GM18508 (cell line): ENCODE results near the gene TENT4B.

Experiments used
- ATAC-seq: cut with Tn5 transposase; IDR thresholded peaks from one replicate; pipeline ENCODE4 v1.9.1; 2021; ENCODE audit warnings: moderate number of reproducible peaks; ENCODE audit not compliant: insufficient read depth, unreplicated experiment

The TENT4B gene

DNA sequence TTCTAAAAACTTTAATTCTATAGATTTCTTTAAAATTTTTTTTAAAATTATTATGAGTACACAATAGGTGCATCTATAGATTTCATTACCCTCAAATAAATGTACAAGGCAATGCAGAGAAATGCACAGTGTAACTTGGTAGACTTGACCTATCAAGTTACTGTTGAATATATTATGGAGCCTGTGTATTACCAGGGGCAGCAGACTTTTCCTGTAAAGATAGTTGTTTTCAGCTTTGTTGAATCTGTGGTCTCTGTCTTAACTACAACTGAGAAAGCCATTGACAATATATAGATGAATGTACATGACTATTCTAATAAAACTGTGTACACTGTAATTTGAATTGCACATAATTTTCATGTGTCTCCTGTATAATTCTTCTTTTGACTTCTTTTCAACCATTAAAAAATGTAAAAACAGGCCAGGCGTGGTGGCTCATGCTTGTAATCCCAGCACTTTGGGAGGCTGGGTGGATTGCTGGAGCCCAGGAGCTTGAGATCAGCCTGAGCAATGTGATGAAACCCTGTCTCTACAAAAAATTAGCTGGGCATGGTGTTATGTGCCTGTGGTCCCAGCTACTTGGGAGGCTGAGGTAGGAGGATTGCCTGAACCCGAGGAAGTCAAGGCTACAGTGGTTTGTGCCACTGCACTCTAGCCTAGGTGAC is 39.4 kb downstream of the TENT4B start:
- no peak for ATAC-seq

DNA sequence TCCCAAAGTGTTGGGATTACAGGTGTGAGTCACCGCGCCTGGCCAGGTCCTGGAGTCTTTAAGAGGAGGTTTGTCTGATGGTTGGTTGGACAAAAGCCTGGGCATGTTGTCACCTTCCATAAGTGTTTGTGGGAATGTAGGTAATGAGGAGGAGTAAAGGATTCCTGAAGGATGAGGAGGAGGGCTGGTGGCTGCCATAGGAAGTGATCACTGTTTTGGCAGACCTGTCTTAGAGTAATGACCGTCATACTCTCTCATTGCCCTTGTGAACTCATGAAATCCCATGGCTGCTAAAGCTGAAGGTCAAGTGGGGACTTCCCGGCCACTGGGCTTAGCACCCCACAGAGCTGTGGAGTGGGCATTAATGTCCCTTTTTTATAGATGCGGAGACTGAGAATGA is 40.5 kb downstream of the TENT4B start:
- ATAC-seq, result no peak

DNA sequence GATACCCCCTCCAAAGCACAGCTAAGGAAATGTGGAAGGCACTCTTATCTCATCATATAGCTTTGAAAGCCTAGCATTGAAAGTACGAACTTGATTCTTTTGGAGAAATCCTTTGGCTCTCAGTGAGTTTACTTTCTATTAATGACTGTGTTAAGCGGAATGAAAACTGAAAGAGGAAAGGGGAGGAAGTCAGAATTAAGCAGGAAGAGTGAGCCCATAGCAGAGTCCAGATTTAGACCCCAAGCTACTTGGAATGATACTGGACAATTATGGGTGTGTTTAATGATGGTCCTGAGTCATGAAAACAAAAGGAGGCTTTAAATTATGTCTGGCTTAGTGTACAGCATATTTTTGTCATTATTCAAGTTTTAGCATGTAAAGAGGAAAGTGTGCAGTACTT is 42.2 kb downstream of the TENT4B start:
- no peak for ATAC-seq

DNA sequence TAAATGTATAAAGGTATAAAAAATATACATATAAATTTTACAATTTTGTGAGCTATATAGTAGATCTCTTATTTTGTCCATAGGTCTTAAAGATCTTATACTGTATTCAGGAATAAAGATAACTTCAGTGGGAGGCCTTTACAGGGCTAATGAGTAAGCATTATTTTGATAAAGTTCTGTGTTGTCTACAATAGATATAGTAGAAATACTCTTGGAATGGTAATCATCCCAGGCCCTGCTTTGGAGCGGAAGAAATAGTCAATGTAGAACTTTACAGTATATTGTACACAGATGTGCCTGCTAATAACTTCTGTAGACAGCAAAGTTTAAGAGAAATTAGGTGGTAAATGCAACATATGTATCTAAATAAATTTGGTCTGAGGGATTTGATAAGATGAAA is 42.6 kb downstream of the TENT4B start:
- ATAC-seq, result no peak

DNA sequence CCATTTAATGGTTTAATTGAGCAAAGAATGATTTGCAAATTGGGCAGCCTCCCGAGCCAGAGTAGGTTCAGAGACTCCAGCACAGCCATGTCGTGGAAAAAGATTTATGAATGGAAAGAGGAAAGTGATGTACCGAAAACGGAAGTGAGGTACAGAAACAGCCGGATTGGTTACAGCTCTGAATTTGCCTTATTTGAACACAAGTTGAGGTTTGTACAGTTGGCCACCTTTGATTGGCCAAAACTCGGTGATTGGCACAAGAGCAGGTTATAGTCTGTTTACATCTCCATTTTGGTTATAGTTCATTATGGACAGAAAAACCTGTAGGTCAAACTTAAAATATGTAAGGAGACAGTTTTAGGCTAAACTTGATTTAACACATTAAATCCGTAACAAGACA is 44.5 kb downstream of the TENT4B start:
- no peak for ATAC-seq

DNA sequence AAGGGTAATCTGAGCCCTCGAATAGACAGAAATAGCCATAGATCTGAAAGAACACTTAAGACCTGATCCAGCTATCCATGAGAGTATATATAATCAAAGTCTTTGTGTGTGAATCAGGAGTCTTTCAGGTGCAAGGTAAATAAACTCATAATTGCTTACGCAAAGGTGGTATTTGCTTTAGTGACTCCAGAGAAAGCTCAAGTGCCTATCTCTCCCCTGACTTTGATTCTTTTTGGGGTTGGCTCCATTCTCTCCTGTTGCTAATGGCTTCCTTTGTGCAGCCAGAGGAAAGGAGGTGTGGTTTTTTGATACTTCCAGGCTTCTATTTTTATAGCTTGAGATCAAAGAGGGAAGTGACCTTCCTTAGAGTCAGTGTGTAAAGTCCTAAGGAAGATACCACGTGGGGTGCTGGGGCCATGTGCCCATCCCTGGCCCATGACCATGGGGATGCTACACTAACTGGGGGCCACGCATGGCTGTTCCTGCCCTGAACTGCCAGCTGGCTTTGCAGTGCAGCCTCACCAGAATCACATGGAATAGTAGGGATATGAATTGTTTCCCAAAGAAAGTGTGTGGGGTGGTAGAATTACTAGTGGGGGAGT is 45.8 kb downstream of the TENT4B start:
- no peak for ATAC-seq

DNA sequence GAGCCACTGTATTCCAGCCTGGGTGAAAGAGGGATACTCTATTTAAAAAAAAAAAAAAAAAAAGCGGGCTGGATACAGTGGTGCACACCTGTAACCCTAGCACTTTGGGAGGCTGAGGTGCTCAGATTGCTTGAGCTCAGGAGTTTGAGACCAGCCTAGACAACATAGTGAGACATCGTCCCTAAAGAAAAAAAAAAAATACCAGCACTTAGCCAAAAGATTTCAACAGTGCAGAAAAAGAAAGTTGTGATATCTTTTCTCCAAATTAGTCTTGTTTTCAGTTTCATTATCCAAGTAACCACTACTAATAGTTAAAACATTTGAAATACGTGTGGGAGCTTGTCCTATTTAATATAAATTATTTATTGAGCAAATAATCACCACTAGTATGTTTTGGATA is 48.7 kb downstream of the TENT4B start:
- ATAC-seq, result no peak

DNA sequence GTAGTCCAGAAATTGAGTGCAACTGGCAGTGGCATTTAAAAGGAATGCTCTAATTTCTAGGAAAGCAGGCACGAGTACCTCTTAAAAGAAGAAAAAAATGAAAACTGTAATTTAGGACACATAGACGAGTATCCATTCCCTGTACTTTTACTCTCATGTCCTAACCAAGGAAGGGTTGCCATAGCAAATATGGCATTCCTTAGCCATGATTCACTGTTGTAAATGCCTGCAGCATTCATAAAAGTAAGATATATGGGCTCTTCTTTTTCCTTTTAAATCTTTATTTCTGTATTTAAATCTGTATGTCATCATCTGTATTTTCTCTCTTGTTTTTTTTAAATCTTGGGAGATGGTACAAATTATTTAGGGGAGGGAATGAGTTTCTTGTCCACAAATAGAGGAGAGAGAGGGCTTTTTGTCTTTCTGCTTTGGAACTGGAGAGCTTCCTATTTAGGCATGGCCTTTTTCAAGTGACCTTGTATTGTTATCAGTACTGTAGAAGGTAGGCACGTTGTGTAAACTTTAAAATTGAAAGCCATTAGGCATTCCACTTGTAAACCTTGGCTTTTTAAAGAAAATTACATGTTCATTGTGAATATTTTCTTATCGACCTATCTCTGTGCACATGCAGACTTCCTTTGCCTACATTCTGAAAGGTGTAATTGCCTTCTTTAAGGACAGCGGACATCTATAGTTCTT is 50.0 kb downstream of the TENT4B start:
- ATAC-seq, result no peak

DNA sequence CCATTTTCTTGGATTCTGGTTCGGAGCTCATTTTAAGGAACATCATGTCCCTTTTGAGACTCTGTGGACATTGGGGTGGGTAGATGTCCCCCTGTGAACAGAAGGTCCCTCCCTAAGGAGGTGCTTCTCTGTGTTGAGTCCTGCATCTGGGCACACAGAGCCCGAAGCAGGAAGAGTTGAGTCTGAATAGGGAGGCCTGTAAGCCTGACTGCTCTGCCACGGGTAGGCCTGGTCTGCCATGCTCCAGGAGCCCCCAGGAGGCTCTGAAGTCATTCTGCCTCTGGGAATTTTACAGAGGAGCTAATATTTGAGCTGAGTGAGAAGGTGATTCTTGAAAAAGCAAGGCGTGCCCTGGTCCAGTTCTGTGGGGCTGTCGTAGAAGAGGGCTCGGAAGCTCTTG is 50.6 kb downstream of the TENT4B start:
- no peak for ATAC-seq

DNA sequence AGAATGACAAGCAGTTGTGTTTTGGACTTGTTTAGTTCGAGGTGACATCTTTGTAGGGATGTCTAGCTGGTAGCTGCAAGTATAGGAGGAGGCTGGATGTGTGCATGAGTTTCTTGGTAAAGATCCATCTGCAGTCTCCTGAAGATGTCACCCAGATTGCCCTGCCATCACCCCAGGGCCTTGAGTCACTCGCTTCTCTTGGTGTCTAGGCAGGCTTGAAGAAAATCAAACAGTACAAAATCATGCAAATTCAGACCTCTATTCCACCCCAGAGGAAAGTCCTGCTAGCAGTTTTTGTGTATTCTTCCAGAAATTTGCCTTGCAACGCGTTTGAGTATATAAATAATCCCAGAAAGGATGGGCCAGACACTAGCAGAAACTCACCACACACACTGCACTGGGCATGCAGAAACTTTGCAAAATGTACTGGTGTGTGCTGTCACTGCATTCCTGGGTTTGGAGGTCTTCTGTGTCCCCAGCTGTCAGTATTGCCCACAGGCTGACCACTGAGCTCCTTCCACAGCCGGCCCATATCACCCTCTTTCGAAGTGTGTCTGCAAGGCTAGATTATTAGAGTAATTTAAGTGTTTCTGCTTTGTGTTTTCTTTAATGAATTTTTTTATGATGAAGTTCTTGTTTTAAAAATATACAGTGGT is 51.5 kb downstream of the TENT4B start:
- no peak for ATAC-seq

DNA sequence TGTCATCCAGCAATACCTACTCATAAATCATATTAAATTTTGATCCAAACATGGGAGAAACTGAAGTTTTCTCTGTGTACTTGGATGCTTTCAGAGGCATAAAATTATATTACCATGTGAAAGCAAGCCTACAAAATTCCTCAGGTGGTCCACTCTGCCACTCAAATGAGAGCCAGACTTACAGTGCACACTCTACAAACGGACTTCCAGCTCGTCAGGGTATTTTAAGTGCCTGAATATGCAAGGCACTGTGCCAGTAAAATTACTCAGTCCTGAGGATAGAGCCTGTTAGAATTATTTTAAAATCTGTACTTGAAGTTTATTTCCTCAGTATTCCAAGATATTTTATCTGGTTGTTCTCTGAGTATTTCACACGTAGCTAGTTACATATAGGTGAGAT is 54.5 kb downstream of the TENT4B start:
- no peak for ATAC-seq

DNA sequence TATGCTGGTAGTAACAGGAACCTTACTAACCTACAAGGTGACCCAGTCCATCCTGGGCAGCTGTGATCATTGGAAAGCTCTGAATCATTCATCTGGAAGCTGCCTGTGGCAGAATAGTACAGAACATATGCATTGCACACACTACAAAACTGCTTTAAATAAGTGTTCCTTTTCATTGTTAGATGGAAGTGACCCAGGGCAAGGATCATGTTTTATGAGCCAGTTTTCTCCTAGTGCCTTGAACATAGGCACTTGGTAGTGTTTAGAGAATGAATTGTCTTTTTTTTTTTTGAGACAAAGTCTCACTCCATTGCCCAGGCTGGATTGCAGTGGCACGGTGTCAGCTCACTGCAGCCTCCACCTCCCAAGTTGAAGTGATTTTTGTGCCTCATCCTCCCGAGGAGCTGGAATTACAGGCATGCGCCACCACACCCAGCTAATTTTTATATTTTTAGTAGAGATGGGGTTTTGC is 55.4 kb downstream of the TENT4B start:
- no peak for ATAC-seq

DNA sequence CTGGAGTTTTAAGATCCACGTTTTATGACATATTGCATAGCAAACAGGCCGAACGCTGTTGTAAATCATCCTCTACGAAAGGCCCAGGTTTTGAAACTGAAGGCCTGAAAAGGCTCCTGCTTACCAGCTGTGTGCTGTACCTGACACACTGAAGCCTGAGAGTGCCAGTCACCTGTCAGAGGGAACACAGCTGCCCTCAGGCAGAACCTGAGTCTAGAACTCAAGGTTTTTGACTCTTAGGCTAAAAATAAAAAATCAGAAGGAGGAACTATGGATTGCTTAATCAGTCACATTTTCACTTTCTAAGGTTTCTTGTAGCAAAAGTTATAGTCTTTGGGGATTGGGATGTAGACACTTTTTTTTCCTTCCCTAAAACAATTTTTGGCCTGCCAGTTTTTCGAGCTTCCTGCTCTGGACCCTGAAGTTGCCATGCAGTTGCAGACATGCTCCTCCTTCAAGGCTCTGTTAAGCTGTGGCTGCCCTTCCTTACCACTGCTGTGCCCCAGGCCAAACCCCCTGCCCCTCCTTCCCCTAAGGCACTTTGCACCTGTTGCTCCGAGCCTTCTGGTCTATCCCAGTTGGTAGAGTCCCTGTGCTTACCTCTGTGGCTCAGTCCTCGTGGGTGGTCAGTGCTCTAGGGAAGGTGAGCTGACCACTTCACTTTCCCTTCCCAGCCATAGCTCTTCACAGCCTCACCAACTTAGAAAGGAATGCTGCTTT is 56.6 kb downstream of the TENT4B start:
- no peak for ATAC-seq

DNA sequence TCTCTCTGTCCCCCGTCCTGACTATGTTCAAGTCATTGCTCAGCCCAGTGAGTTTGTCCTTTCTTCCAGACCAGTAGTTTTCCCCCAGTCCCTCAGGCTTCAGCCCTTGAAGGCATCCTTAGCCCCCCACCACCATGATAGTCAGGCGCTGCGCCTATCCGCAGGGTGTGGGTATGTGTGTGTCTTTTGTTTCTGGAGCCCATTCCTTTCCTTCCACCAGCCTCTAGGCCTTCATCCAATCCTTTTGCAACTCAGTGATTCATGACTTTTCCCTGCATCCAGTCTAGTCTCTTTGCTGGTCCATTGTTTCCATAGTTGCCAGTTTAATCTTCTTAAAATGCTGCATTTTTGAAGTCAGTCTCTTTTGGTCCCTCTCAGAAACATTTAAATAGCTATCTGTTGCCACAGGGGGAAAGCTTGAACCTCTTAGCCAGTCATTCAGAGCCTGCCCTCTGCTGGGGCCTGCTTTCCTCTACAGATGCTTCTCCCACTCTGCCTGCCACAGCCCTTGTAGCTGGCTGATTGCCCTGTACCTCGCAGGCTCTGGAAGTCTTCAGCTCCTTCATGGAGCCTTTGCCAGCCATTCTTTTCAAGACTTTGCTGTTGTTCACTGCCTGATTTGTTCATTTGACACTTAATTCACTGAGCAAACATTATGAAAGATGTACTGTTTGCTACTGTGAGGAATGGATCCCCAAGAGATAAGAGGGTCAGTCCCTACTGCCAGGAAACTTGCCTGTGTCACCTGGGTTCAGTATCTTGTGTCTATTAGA is 57.3 kb downstream of the TENT4B start:
- no peak for ATAC-seq

DNA sequence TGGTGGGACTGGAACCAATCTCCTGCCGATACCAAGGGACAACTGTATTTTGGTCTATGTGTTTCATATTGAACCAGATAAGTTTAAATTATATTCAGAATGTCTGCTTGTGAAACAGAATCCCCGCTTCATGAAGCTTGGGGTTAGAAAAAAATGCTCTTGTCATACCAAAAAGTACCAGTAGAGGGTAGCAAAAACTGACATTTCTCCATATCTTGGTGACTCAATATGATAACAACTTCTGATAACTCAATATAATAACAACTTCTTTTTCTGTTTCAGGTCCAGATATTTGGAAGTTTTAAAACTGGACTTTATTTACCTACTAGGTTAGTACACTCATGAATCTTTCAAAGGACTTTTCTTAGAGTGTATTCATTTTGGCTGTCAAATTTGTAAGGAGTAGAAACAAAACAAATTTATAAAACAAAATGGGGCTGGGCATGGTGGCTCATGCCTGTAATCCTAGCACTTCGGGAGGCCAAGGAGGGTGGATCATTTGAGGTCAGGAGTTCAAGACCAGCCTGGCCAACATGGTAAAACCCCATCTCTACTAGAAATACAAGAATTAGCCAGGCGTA is 60.9 kb downstream of the TENT4B start:
- no peak for ATAC-seq

DNA sequence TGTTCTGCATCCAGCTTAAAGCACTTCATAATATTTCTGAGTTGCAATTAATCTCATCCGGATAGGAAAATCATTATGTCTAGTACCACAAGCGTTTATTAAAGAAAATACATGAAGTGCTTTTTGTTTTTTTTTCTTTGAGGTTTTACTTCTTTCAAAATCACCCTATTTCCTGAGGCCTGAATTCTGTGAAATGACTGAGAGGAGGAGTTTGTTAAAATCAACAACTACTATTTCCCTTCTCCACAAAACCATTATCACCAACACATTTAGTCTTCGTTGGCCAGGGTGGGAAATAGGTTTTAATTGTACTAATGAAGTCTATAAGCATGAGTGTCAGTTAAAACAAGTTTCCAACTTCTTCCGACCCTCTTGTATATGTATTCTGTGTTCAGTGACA is 62.6 kb downstream of the TENT4B start:
- ATAC-seq, result no peak

DNA sequence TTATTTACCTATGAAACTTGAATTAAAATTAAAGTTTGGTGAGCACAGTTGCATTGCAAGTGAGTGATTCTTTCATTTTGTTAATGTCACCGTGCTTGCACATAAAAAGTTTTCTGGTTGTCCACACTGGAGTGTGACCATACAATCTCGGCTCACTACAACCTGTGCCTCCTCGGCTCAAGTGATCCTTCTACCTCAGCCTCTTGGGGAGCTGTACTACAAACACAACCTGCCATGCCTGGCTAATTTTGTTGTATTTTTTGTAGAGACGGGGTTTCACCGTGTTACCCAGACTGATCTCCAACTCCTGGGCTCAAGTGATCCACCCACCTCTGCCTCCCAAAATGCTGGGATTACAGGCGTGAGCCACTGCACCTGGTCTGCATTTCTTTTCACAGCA is 63.1 kb downstream of the TENT4B start:
- ATAC-seq, result no peak

DNA sequence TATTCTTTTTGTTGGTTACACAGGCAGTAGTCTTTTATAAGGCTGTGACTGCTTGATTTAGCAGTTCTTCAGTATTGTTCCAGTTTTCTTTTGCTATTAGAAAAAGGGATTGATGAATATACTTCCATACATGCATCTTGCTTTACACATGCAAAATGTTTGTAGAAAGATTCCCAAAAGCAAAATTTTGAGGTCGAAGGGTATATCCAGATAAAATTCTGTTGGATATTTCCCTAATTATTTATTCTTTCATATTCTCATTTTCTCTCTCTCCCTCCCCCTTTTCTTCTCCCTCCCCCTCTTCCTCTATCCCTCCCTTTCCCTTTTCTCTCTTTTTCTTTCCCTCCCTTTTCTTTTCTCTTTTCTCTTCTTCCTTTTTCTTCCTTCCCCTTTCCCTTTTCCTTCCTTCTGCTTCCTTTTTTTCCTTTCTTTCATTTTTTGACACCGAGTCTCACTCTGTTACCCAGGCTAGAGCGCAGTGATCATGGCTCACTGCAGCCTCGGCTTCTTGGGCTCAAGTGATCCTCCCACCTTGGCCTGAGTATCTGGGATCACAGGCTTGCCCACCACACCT is 66.4 kb downstream of the TENT4B start:
- ATAC-seq, result no peak

DNA sequence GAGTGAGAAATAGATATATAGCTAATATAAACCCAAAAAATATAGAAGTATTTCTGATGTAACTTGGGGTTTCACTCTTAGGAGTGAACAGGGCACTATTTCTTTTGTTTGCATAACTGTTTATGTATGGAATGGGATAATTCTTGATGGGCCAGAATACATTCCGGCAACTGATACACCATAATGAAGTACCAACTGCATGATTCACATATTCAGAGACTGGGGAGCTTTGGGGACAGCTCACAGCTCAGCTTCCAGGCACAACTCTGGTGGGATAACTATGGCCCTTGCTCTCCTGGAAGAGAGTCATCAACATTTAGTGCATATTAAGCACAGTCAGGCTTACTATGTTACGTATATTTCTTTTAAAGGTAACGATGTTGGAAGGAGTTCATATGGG is 71.2 kb downstream of the TENT4B start:
- ATAC-seq, result no peak
